ENCODE measurements around the gene GP1BB. TPM values are rescaled to one million over a fixed set of nuclear protein-coding genes. Genes with fewer than 3 reads are reported as not detected.

The GP1BB gene
- total and polyA plus RNA-seq, 2 of the 4 experiments (the other 2 are of a cell fraction), result 0.18 to 1.5 TPM

DNA sequence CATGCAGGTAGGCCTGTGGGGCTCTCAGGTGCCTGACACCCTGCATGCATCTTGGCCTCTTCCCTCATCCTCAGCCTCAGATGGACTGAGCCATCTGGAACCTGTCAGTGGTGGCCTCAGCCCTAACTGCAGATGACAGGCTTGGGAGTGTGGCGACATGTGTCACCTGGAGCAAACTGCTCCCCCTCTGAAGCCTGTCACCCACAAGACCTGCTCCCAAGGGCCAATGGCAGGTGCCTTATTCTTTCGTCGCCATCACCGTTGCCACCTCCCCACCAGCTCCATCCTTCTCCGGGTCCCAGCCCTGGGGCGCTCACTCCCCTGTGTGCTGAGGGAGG, 12.6 kb upstream of the GP1BB start:
- Histone ChIP-seq H4K8ac (ENCODE audit: low read depth in 2 of 2, low read length in 2 of 2) (no peak overlapping the region), H2AK5ac (ENCODE audit: low read depth, low read length) (no peak overlapping the region), H3K4me2 (ENCODE audit: low read depth, low read length) (no peak overlapping the region), H4K91ac (ENCODE audit: insufficient read depth, low read depth, low read length) (no peak overlapping the region), H3K9me1 (ENCODE audit: insufficient read depth, low read length) (no peaks in the 10 kb centered on the region), H3K14ac (replicated peaks; ENCODE audit: low read depth, low read length) (no peak overlapping the region), H4K5ac (ENCODE audit: low read depth, low read length) (no peak overlapping the region), H2BK20ac (ENCODE audit: low read depth, low read length) (no peak overlapping the region), H2BK5ac (ENCODE audit: low read depth, low read length, poor library complexity, severe bottlenecking) (no peak overlapping the region), H4K20me1 (ENCODE audit: insufficient read depth, low read length) (no peaks in the 10 kb centered on the region), H3K56ac (ENCODE audit: extremely low read depth, insufficient read depth, low read length) (no peak overlapping the region), H3K27me3 (ENCODE audit: control insufficient read depth, insufficient read depth, low read length) (peaks cover 40% of the 10 kb centered on the region), H2BK120ac (ENCODE audit: low read depth, low read length) (no peak overlapping the region), H3K79me1 (ENCODE audit: low read depth in 1 of 2, low read length in 2 of 2) (no peaks in the 10 kb centered on the region), H3K4me3 (ENCODE audit: insufficient read depth, low read depth, low read length) (no peak overlapping the region), H3K18ac (ENCODE audit: low read depth, low read length) (no peak overlapping the region), H2BK15ac (ENCODE audit: low read depth, low read length) (no peak overlapping the region), H2AK9ac (replicated peaks; ENCODE audit: low read depth, low read length, poor library complexity) (no peak overlapping the region), H3K23ac (ENCODE audit: low read depth, low read length) (no peak overlapping the region), H3K9me3 (ENCODE audit: control insufficient read depth, insufficient read depth, low read length) (no peaks in the 10 kb centered on the region), H2AFZ (replicated peaks; ENCODE audit: low read length, poor library complexity) (no peak overlapping the region), H3K4me1 (ENCODE audit: control insufficient read depth, insufficient read depth, low read length) (peaks cover 8% of the 10 kb centered on the region), H3K9ac (ENCODE audit: low read depth, low read length) (no peak overlapping the region), H3K36me3 (ENCODE audit: control insufficient read depth, insufficient read depth, low read length) (no peaks in the 10 kb centered on the region), H3K4ac (ENCODE audit: low read depth, low read length) (no peak overlapping the region), H3K27ac (ENCODE audit: insufficient read depth, low read length) (no peak overlapping the region)
- dilution Hi-C loops (cut with HindIII; ENCODE audit: low sequenced_read_pairs, unreplicated experiment), result no loop called here
- intact Hi-C loops (cut with micrococcal nuclease), result no loop called here
- ChIA-PET CTCF (no interaction called here), POLR2A (ENCODE audit: unreplicated experiment) (no interaction called here)
- DNase-seq (no peak), ATAC-seq (ENCODE audit: low read depth) (no peak)
- in situ Hi-C loops (cut with MboI; ENCODE audit: low sequenced_read_pairs), result no loop called here
- no CpG with 5 or more reads among the region's 6 CpGs for WGBS, 2 experiments (ENCODE audit: extremely low coverage in 2 of 2, insufficient read length in 1 of 2)
- no TSS peak for BruUV-seq (replicated peaks)
- TF ChIP-seq, protein P1, sequence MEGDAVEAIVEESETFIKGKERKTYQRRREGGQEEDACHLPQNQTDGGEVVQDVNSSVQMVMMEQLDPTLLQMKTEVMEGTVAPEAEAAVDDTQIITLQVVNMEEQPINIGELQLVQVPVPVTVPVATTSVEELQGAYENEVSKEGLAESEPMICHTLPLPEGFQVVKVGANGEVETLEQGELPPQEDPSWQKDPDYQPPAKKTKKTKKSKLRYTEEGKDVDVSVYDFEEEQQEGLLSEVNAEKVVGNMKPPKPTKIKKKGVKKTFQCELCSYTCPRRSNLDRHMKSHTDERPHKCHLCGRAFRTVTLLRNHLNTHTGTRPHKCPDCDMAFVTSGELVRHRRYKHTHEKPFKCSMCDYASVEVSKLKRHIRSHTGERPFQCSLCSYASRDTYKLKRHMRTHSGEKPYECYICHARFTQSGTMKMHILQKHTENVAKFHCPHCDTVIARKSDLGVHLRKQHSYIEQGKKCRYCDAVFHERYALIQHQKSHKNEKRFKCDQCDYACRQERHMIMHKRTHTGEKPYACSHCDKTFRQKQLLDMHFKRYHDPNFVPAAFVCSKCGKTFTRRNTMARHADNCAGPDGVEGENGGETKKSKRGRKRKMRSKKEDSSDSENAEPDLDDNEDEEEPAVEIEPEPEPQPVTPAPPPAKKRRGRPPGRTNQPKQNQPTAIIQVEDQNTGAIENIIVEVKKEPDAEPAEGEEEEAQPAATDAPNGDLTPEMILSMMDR (conservative IDR thresholded peaks at IDR 0.05; ENCODE audit: low read depth, low read length), result no peak
- TF ChIP-seq POLR2A (IDR thresholded peaks at IDR 0.05; ENCODE audit: low read depth, low read length), result no peak

Data from IMR-90 (cell line).